GM12878 (cell line): ENCODE data around the gene CDC14A. TPM values are rescaled to one million over a fixed set of nuclear protein-coding genes. Genes with fewer than 3 reads are reported as not detected.

ENCODE experiments used
- ASH2L ChIP-seq: fragments of 300-600, 200-600 bp; sonication (generic); IDR thresholded peaks from 2 replicates; pipeline ENCODE4 v1.6.1; 2017; ENCODE audit warnings: low read depth, mild to moderate bottlenecking, borderline replicate concordance
- CEBPZ ChIP-seq: fragments of 150-350 bp; IDR thresholded peaks from 2 replicates; pipeline ENCODE4 v1.6.1; 2016; ENCODE audit warnings: low read depth, low read length
- CHD2 ChIP-seq: IDR thresholded peaks from 2 replicates; pipeline ENCODE4 v1.6.1; 2011; ENCODE audit warnings: low read depth, low read length, improper control_type of control experiment, borderline replicate concordance
- E2F8 ChIP-seq: fragments of 450-650 bp; IDR thresholded peaks from 2 replicates; pipeline ENCODE4 v1.6.1; 2018; ENCODE audit warnings: mild to moderate bottlenecking, low read depth, moderate library complexity; ENCODE audit not compliant: partially characterized antibody
- ESRRA ChIP-seq: IDR thresholded peaks from 2 replicates; pipeline ENCODE4 v1.6.1; 2012; ENCODE audit warnings: mild to moderate bottlenecking, low read length, improper control_type of control experiment
- GATAD2B ChIP-seq: fragments of 450-650 bp; conservative IDR thresholded peaks from 2 replicates; pipeline ENCODE4 v1.6.1; 2017; ENCODE audit warnings: low read depth, mild to moderate bottlenecking, moderate library complexity
- IRF3 ChIP-seq: fragments of 450-650 bp; IDR thresholded peaks from 2 replicates; pipeline ENCODE4 v1.6.1; 2014; ENCODE audit warnings: mild to moderate bottlenecking
- LARP7 ChIP-seq: fragments of 450-650 bp; IDR thresholded peaks from 2 replicates; pipeline ENCODE4 v1.6.1; 2017; ENCODE audit warnings: mild to moderate bottlenecking
- MTA2 ChIP-seq: fragments of 450-650 bp; IDR thresholded peaks from 2 replicates; pipeline ENCODE4 v1.6.1; 2016; ENCODE audit warnings: low read depth, mild to moderate bottlenecking, moderate library complexity
- MYC ChIP-seq: IDR thresholded peaks from 2 replicates; pipeline ENCODE4 v1.6.1; 2011; ENCODE audit warnings: mild to moderate bottlenecking, low read length, moderate library complexity, inconsistent platforms; ENCODE audit not compliant: insufficient read depth, insufficient replicate concordance, insufficient read length, severe bottlenecking
- NFXL1 ChIP-seq: fragments of 450-650 bp; IDR thresholded peaks from 2 replicates; pipeline ENCODE4 v1.6.1; 2017; ENCODE audit warnings: antibody characterized with exemption, mild to moderate bottlenecking, borderline replicate concordance
- RCOR1 ChIP-seq: conservative IDR thresholded peaks from 2 replicates; pipeline ENCODE4 v1.6.1; 2012; ENCODE audit warnings: low read depth, low read length, improper control_type of control experiment
- RFX5 ChIP-seq: IDR thresholded peaks from 2 replicates; pipeline ENCODE4 v1.6.1; 2011; ENCODE audit warnings: low read depth, low read length, improper control_type of control experiment
- TCF12 ChIP-seq: IDR thresholded peaks from 2 replicates; pipeline ENCODE4 v1.6.1; 2011; ENCODE audit warnings: low read depth, mild to moderate bottlenecking, low read length
- YBX1 ChIP-seq: fragments of 450-650 bp; IDR thresholded peaks from 2 replicates; pipeline ENCODE4 v1.6.1; 2016; ENCODE audit warnings: antibody characterized with exemption
- ZBTB11 ChIP-seq: fragments of 450-650 bp; formaldehyde crosslinking; IDR thresholded peaks from 2 replicates; pipeline ENCODE4 v1.5.0; 2022; ENCODE audit warnings: mild to moderate bottlenecking, missing genetic modification characterization
- polyA plus RNA-seq, 11 experiments: library from polyadenylated mRNA; depleted of rRNA in 4 of 11; unstranded in 6 of 11; stranded (reverse) in 5 of 11; fragments of >200 nt; fragmentation: Nextera tagmentation in 4 of 11; fragmentation: Illumina TruSeq in 1 of 11; extraction: Ambion mirVana in 4 of 11; extraction: Trizol in 1 of 11; gene quantifications; 1 replicate in 1 of 11; 2 replicates in 10 of 11; pipeline versions ENCODE4 v1.2.1 to v1.2.3, GENCODE V29; 2011 to 2016; ENCODE audit warnings: inconsistent platforms in 2 of 11, missing spikeins in 2 of 11, low read depth in 1 of 11
- total RNA-seq, 4 experiments: library from RNA; depleted of rRNA in 3 of 4; stranded (reverse); fragments of >200 nt in 3 of 4; fragmentation: Illumina TruSeq in 1 of 4; extraction: Trizol in 1 of 4; gene quantifications; 2 replicates each; pipeline versions ENCODE4 v1.2.1 to v1.2.3, GENCODE V29; 2013 to 2021

Gene CDC14A
- total and polyA plus RNA-seq, 10 of the 15 experiments (the other 5 are each of a cell fraction or from before 2014, with no cell fraction given) = 1.5 to 7.1 (median 5.5) TPM

GRCh38 chr1:100353071-100353801 is 930 bp downstream of the CDC14A start (continued):
- TF ChIP-seq NFXL1 (no peak), E2F8 (no peak), ESRRA (no peak), IRF3 (no peak), ZBTB11 (no peak), MTA2 (0 out of 2 replicates have a peak, but pooled peaks have one; percentile 27), CEBPZ (no peak), TCF12 (peak; percentile 55; the same call in 1 of the 2 replicates), LARP7 (no peak), CHD2 (no peak), MYC (no peak), RFX5 (no peak), RCOR1 (0 out of 2 replicates have a peak, but pooled peaks have one; percentile 24), GATAD2B (no peak), ASH2L (no peak), YBX1 (no peak)
